Stimulated activated naive CD8-positive, alpha-beta T cell treated with anti-CD3 and anti-CD28 coated beads, Interleukin-15, amount 100 ng/mL, for 72 hours (primary cell): ENCODE data around the gene TMEM132C.

ENCODE experiments used
- ATAC-seq: fragments of 150-1000 bp; cut with Tn5 transposase; 2 replicates; pipeline ENCODE4 v1.10.0; 2021; ENCODE audit warnings: mild to moderate bottlenecking, moderate library complexity
- DNase-seq, 2 donors: peaks; one replicate each; pipeline ENCODE4 v3.0.0; 2021 to 2022
- H3K27ac Mint-ChIP-seq, 2 donors: one replicate each; pipeline ENCODE4 v1.8.0; 2022; ENCODE audit warnings: mild to moderate bottlenecking in 2 of 2, mixed read lengths in 2 of 2, moderate library complexity in 2 of 2
- H3K27me3 Mint-ChIP-seq: one replicate; pipeline ENCODE4 v1.8.0; 2022; ENCODE audit warnings: mixed read lengths
- H3K4me1 Mint-ChIP-seq: one replicate; pipeline ENCODE4 v1.8.0; 2022; ENCODE audit warnings: mild to moderate bottlenecking, mixed read lengths
- H3K4me3 Mint-ChIP-seq, 2 donors: one replicate each; pipeline ENCODE4 v1.8.0; 2022; ENCODE audit warnings: mild to moderate bottlenecking in 2 of 2, mixed read lengths in 2 of 2, moderate library complexity in 1 of 2
- H3K9me3 Mint-ChIP-seq, 2 donors: one replicate each; pipeline ENCODE4 v1.8.0; 2022; ENCODE audit warnings: mixed read lengths in 2 of 2

Gene TMEM132C

DNA sequence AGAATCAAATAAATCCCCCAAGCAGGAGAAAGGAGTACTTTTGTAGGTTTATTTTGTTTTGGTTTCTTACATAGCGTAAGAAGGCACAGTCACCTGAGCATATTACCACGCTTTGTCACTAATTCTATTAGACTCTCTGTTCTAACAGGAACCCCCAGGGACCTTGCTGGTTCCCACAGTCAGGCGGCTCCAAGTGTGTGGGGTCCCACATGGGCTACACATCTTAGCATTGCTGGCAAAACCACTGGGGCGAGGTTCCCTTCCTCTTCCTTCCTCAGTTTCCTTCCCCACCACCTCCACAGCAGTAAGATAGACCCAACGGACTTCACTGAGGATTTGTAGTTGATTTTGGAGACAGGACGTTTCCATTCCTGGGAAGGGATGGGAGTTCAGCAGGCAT lies 49.1 kb downstream of the TMEM132C start:
- DNase-seq (no peak), ATAC-seq (no peak)
- Mint-ChIP-seq H3K27ac (no peak overlapping the region), H3K27me3 (peaks cover 13% of the 10 kb centered on the region), H3K4me1 (no peaks in the 10 kb centered on the region), H3K4me3 (no peak overlapping the region), H3K9me3 (peaks cover 6 to 32% of the 10 kb centered on the region in 2 donors)

DNA sequence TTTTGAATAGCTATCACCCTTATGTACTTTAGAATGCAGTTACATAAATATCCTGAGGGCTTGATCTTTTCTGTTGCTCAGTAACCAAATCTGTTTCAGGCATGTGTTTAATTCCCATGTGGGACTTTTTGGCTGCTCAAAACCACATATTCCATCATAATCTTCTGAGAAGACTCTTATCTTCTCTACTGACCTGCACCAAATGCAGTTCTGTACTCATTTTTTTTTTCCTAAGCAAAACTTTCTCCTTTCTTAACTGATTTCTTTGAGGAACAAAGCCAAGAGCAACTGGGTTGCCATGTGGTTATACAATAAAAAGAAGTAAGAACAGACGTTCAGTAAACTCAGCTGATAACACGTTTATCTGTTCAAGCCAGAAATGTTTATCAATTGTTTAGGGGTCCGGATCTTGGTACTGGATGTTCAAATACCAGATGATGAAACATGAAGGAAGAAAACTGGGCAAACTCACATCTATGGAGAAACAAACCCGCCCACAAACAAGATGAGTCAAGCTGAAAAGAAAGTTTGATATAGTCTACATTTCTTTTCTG lies 50.1 kb downstream of the TMEM132C start:
- Mint-ChIP-seq H3K4me3 (no peak overlapping the region), H3K9me3 (peaks cover 9 to 24% of the 10 kb centered on the region in 2 donors), H3K27me3 (peaks cover 13% of the 10 kb centered on the region), H3K4me1 (no peaks in the 10 kb centered on the region), H3K27ac (no peak overlapping the region)
- DNase-seq (no peak), ATAC-seq (no peak)

DNA sequence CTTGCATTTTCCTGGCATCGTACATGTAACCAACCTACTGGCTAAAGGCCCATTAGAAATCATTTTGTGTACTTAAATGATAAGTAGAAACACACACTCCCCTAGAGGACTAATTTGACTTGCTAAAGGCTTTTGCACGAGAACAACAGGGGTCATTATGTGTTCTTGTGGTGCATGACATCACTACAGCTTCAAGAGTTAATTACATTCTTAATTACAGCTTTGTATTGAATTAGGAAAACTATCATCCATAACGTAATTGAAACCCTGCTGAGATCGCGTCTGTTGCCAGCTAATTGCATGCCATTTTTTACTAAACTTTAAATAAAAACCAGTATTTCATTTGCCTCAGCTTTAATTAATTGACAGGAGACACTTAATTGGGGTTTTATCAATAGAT lies 51.4 kb downstream of the TMEM132C start:
- H3K4me1 Mint-ChIP-seq = no peaks in the 10 kb centered on the region
- no peak overlapping the region for H3K27ac Mint-ChIP-seq
- DNase-seq = no peak
- no peak overlapping the region for H3K4me3 Mint-ChIP-seq
- H3K9me3 Mint-ChIP-seq = peaks cover 9 to 27% of the 10 kb centered on the region in 2 donors
- no peak for ATAC-seq
- peaks cover 13% of the 10 kb centered on the region for H3K27me3 Mint-ChIP-seq

DNA sequence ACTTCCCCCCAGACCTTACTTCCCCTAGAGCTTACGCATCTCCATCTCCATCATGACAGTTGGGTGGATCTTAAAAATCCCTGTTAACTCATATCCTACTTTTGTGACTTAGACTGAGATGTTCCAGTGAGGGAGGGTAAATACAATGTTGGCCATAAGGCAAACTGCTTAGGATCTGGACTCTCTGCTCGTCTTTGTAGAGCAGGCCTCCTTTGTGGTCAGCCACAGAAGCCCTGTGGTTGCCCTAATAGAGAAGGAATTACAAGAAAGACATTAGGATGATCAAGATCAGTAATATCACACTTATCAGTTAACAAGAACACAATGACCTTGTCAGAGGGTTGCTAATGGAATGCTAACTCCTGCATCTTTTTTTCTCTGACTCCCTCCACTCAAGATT lies 52.0 kb downstream of the TMEM132C start:
- Mint-ChIP-seq H3K9me3 (peaks cover 14 to 32% of the 10 kb centered on the region in 2 donors), H3K4me3 (no peak overlapping the region), H3K4me1 (no peaks in the 10 kb centered on the region), H3K27me3 (peaks cover 13% of the 10 kb centered on the region), H3K27ac (no peak overlapping the region)
- DNase-seq = no peak
- no peak for ATAC-seq

DNA sequence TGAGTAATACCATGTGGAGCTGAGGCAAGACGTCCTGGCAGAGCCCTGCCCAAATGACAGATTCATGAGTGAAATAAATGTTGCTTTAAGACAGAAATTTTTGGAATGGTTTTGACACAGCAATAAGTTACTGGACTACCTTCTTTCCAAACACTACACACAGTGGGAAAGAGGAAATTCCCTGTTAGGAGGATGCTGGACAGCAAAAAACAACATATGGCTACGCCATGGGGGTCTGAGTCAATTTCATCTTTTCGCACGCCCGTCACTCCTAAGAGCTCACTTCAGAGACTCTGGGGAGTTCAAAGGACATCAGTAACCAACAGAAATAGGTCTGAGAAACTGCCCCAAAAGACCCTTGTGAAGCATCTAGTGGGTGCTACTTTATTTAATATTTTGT lies 55.4 kb downstream of the TMEM132C start:
- Mint-ChIP-seq H3K27ac (no peak overlapping the region), H3K9me3 (peaks cover 9 to 14% of the 10 kb centered on the region in 2 donors), H3K27me3 (no peaks in the 10 kb centered on the region), H3K4me1 (no peaks in the 10 kb centered on the region), H3K4me3 (no peak overlapping the region)
- DNase-seq (no peak), ATAC-seq (no peak)

DNA sequence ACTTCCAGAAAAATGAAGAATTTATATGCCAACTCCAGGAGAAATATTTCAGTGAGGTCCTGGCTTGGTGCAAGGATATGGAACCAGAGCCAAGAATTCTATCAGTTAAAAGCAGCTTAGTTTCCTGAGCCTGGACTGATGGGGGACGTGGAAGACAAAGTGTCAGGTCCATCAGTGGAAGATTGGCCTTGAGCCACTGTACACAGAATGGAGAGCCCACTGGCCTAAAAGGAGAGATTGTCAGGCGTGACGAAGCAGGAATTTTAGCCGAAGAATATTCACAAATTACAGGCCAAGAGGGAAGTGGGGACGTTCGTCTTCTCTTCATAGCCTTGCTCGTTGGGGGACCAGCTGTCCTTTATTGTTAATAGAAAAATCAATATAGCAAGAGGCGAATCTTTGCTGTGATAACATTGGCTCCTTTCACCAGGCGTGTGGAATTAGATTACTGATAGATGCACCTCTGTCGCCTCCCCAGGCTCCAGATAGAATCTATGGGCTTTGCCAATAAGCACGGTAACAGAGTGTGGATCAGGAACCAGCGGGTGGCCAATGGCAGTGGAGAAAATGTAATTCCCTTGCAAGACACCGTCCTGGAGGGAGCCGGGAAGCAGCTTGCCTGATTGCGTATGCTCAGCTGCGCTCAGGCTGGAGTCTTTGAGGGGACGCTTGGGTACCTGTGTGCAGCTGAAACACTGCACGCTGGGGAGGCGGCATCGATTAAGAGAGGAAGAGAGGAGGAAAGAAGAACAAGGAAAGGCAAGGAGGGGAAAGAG lies 56.4 kb downstream of the TMEM132C start:
- DNase-seq (no peak), ATAC-seq (no peak)
- no peaks in the 10 kb centered on the region for H3K4me1 Mint-ChIP-seq
- peaks cover 9 to 20% of the 10 kb centered on the region in 2 donors for H3K9me3 Mint-ChIP-seq
- no peaks in the 10 kb centered on the region for H3K27me3 Mint-ChIP-seq
- no peak overlapping the region for H3K27ac Mint-ChIP-seq
- H3K4me3 Mint-ChIP-seq = no peak overlapping the region

DNA sequence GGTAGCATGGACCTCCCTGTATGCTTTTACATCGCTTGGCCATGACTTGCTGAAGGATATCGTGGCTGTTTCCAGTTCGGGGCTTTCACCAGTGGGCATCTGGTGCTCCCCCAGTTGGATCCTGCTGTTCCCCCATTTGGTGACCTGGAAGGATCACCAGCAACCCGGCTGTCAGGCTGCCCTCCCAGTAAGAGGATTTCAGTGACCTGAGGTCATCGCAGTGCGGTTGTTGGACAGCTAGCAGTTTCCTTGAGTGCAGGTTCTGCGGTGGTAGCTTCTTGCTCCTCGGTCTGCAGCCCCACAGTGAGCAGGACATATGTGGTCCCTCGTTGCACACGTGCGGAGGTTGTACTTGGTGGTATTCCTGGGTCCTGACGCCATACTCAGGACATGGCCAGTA lies 58.7 kb downstream of the TMEM132C start:
- H3K4me1 Mint-ChIP-seq = no peaks in the 10 kb centered on the region
- no peak overlapping the region for H3K4me3 Mint-ChIP-seq
- H3K27ac Mint-ChIP-seq = no peak overlapping the region
- DNase-seq (no peak), ATAC-seq (no peak)
- no peaks in the 10 kb centered on the region for H3K27me3 Mint-ChIP-seq
- peaks cover 9 to 20% of the 10 kb centered on the region in 2 donors for H3K9me3 Mint-ChIP-seq

DNA sequence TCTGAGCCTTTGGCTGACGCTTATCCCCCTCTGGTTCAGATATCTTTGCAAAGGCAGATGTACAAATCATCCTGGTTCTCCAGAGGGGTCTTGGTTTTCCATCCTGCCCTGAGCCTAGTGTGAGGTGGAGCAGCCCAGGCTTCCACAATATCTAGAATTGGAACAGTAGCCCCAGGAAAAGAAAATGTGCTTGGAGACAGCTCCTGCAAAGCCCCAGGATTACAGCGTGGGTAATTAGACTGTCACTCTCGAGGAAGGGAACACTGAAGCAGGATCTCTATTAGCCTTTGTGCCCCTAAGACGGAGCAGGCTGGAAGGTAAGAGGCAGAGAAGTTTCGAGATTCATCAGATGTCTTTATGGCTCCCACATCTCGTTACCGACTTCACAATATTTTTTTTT lies 59.4 kb downstream of the TMEM132C start:
- H3K9me3 Mint-ChIP-seq = peaks cover 9 to 20% of the 10 kb centered on the region in 2 donors
- H3K27ac Mint-ChIP-seq = no peak overlapping the region
- no peak for DNase-seq
- H3K4me3 Mint-ChIP-seq = no peak overlapping the region
- H3K27me3 Mint-ChIP-seq = no peaks in the 10 kb centered on the region
- no peak for ATAC-seq
- H3K4me1 Mint-ChIP-seq = no peaks in the 10 kb centered on the region

DNA sequence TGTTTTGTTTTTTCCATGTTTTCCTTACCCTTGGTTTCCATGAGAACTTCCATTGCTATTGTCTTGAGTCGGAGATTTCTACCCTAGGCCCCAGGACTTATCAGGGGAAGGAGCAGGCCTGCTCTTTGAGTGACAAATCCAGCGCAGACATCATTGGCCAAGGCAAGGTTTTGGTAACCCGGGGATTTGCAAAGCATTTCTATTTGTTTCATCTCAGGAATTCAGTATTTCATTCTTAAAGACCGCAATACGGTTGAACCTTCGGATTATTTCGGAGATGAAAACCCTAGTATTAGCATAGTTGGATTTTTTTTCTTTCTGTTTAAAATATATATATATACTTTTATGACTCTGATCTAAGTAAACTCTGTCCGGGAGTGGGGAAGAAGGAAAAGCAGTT lies 62.0 kb downstream of the TMEM132C start:
- ATAC-seq (no peak), DNase-seq (no peak)
- H3K9me3 Mint-ChIP-seq = peaks cover 5 to 6% of the 10 kb centered on the region in 2 donors
- H3K27ac Mint-ChIP-seq = no peak overlapping the region
- no peaks in the 10 kb centered on the region for H3K4me1 Mint-ChIP-seq
- no peaks in the 10 kb centered on the region for H3K27me3 Mint-ChIP-seq
- H3K4me3 Mint-ChIP-seq = no peak overlapping the region

DNA sequence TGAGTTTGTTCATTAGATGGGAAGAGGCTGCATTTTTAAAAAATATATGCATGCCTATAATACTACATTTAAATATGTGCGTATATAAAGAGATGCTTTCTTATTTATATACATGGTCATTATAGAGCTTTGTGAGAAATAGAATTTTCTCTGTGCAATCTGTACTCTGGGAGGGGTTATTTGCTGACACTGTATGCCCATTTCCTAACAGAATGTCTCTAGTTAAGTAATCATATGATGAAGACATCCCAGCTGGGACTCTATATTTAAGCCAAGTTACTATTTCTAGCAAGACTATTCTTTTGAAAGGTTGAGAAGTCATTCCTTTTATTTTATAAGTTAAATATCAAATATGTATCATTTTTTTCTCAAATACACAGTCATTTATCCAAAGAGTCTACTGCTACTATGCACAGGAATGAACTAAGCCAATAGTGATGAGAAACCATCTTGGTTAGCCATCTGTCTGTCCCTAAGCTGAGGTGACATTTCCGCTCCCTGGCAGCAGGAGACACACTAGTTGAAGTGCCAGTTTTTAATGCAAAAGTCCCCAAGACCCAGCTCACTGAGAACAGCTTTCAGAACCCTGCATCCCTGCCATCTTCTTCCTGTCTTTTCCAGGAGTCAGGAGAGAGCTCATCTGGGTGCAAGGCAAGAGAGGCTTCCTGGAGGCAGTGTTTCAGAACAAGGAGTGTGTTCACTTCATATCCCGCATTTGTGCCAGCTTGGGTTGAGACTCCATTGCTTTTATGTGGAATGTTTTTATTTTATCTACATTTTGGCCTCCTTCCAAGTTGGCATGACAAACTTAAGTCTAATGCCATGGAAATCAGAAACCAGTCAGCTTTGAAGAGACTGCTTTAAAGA lies 69.5 kb downstream of the TMEM132C start:
- no peak for ATAC-seq
- H3K27me3 Mint-ChIP-seq = peaks cover 15% of the 10 kb centered on the region
- no peak overlapping the region for H3K4me3 Mint-ChIP-seq
- DNase-seq = no peak
- H3K4me1 Mint-ChIP-seq = no peaks in the 10 kb centered on the region
- H3K9me3 Mint-ChIP-seq = peaks cover 0 to under 1% of the 10 kb centered on the region in 2 donors
- no peak overlapping the region for H3K27ac Mint-ChIP-seq

DNA sequence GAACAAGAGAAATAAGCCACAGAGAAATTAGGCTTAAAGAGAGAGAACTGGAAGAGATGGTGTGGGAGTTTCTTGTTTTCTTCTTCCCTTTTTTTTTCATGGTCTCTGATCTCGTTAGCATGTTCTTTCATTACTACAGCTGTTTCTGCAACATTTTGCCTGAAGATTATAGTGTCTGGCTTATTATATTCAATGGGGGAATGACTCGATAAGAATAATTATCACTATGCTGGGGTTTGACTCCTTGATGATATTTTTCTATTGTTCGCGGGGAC lies 70.0 kb downstream of the TMEM132C start:
- Mint-ChIP-seq H3K4me3 (no peak overlapping the region), H3K27me3 (peaks cover 20% of the 10 kb centered on the region), H3K27ac (no peak overlapping the region), H3K4me1 (no peaks in the 10 kb centered on the region), H3K9me3 (no peaks in the 10 kb centered on the region)
- DNase-seq (no peak), ATAC-seq (no peak)

DNA sequence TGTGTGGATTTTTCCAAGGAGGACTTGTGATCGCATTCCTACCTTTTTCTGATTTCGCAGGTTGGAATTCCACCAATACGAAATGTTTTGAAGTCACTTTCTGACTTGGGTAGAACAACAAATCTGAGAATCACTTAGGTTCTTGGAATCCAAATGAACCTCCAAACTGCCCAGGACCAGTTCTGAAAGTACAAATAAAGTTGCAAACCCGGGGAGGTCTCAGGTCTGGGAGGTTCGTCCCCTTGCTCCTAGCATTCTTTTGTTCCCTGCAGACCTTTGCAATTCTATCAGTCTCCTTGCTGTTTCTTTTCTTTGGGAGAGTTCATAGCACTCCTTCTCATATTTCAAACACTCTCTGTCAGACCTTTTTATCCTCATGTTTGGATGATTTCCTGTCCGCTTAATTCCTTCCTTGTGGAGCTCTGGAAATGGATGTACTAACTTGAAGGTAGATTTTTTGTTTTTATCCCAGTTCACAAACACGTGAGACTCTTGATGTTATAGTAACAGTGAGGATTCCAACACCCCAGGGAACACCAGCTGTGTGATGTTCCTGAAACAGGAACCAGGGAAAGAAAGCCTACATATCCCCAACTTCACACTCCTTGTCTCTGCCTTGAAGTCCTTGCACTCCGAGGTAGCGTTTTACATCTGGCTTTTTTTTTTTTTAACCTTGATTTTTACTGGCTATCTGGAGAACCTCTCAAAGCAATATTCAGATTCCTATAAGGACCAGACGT lies 70.6 kb downstream of the TMEM132C start:
- H3K27me3 Mint-ChIP-seq = peaks cover 23% of the 10 kb centered on the region
- H3K4me1 Mint-ChIP-seq = no peaks in the 10 kb centered on the region
- H3K27ac Mint-ChIP-seq = no peak overlapping the region
- H3K4me3 Mint-ChIP-seq = no peak overlapping the region
- ATAC-seq (no peak), DNase-seq (no peak)
- H3K9me3 Mint-ChIP-seq = no peaks in the 10 kb centered on the region

DNA sequence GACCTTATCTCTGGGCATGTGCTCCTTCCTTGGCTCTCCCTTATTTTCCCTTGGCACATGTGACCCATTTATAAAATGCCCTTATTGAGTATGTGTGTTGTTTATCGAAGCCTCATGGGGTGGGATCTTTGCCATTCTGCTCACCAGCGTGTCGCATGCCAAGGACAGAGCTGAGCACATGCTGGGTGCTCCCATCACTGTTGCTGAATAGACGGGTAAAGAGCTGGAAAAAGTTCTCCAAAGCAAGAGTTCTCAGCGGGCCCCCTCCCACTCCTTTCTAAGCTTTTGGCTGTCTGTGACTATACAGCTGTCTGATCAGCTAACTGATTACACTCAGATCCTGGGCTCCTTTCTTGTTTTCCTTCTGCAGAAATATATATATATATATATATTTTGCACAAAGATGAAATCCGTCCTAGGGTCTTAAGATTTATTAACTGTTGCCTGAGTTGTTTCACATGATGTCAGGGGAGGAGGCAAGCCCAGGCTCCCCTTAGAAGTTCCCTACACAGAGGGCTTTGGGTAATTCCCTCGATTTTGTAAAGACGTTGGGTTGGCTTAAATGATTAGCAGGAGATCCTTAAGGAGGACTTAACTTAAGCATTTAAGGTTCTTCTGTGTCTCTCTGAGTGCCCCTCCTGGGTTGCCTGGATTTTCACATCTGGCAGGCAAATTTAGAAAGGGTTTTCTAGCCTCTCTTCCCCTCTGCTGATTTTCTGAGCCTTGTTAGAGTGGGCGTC lies 71.6 kb downstream of the TMEM132C start:
- DNase-seq (no peak), ATAC-seq (no peak)
- Mint-ChIP-seq H3K9me3 (no peaks in the 10 kb centered on the region), H3K4me3 (no peak overlapping the region), H3K27me3 (peaks cover 23% of the 10 kb centered on the region), H3K27ac (no peak overlapping the region), H3K4me1 (no peaks in the 10 kb centered on the region)

DNA sequence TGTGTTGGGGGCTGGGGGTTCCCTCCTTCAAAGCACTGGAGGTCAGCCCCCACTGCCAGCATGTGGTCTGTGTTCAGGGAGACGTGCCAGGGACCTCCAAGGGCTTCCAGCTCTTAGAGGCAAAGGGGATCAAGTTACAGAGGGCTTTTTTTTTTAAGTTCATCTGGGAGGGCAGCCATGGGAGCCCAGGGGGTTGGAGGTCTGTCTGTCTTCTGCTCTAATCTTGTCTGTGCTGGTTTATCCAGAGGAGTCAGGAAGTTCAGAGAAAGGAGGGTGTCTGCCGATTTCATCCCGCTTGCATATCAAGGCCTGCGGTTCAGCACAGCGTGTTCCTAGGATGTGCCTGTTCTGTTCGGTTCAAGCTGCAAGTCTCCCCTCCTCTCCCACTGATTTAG lies 72.2 kb downstream of the TMEM132C start:
- ATAC-seq (no peak), DNase-seq (no peak)
- H3K9me3 Mint-ChIP-seq = no peaks in the 10 kb centered on the region
- peaks cover 23% of the 10 kb centered on the region for H3K27me3 Mint-ChIP-seq
- H3K4me3 Mint-ChIP-seq = no peak overlapping the region
- H3K27ac Mint-ChIP-seq = no peak overlapping the region
- no peaks in the 10 kb centered on the region for H3K4me1 Mint-ChIP-seq

DNA sequence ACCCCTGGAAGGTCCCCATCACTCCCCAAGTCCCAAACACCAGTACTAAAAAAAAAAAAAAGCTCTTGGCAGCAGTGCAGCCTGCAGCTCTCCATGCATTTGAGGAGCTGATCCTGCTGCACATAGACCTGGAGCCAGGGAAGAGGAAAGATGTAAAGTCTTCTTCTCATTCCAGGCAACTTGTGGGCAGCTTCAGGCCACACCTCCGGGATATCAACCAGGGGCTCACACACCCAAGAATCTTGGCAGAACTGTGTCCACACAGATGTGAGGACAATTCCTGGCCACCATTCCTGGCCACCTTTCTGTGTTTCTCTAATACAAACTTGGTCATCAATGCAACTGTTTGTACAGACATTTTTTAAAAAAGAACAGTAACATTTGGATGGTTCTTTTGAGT lies 72.7 kb downstream of the TMEM132C start:
- H3K4me3 Mint-ChIP-seq = no peak overlapping the region
- H3K27ac Mint-ChIP-seq = no peak overlapping the region
- no peaks in the 10 kb centered on the region for H3K9me3 Mint-ChIP-seq
- ATAC-seq (no peak), DNase-seq (no peak)
- no peaks in the 10 kb centered on the region for H3K4me1 Mint-ChIP-seq
- H3K27me3 Mint-ChIP-seq = peaks cover 23% of the 10 kb centered on the region
